AG04449 (cell line): ENCODE data around the gene ATP2C2.

Experiments
- CTCF ChIA-PET: fragments of 350-600 bp; formaldehyde crosslinking; extraction: SDS; loops from one replicate; lab custom pipeline; 2021; ENCODE audit warnings: antibody characterized with exemption; lab: Yijun Ruan, JAX
- POLR2A ChIA-PET: fragments of 400-600, 350-600 bp; formaldehyde crosslinking; extraction: SDS; loops from one replicate; lab custom pipeline; 2020; ENCODE audit warnings: antibody characterized with exemption, inconsistent platforms; lab: Yijun Ruan, JAX
- DNase-seq: peaks from one replicate; pipeline ENCODE4 v3.0.0-alpha.2; 2010; ENCODE audit warnings: low read depth, low spot score
- H3K4me3 ChIP-seq: 2 replicates; pipeline ENCODE4 v1.5.1; 2011; ENCODE audit warnings: low read depth, mild to moderate bottlenecking, control low read depth, low read length
- CTCF ChIP-seq: IDR thresholded peaks from one replicate; pipeline ENCODE4 v1.5.1; 2011; ENCODE audit warnings: mild to moderate bottlenecking, moderate library complexity, low read length, control low read depth, inconsistent platforms; ENCODE audit not compliant: insufficient read depth; ENCODE audit errors: missing control alignments

Gene ATP2C2

GRCh38 chr16:84500531-84500930 is 132.2 kb downstream of the ATP2C2 start:
- DNase-seq: no peak
- no peak overlapping the region for H3K4me3 ChIP-seq
- ChIA-PET POLR2A (no interaction called here), CTCF (interaction anchor here (1.5 to 2.1 kb wide), 2 partner anchors 16 to 225 kb away, joined by 3 to 4 read pairs; no protein-coding TSS in a partner anchor)
- no peak for TF ChIP-seq CTCF

- no peak for TF ChIP-seq CTCF
- H3K4me3 ChIP-seq: no peak overlapping the region
- ChIA-PET POLR2A (no interaction called here), CTCF (interaction anchor here (1.5 to 5.8 kb wide), 3 partner anchors 13 to 225 kb away, joined by 3 to 38 read pairs (median 4); no protein-coding TSS in a partner anchor)
- no peak for DNase-seq
Measured at GRCh38 chr16:84501077-84501735, 132.9 kb downstream of the ATP2C2 start.

DNA sequence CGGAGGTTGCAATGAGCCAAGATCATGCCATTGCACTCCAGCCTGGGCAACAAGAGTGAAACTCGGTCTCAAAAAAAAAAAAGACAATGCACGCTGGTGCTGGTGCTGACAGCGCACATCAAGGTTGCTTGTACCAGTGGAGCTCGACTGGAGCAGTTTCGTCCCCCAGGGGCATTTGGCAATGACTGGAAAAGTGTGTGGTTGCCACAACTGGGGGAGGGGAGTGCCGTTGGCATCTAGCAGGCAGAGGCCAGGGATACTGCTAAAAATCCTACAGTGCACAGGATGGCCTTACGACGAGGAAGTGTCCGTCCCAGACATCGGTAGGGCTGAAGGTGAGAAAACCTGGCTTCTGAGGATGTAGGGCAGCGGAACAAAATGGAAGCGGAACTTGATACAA is 133.7 kb downstream of the ATP2C2 start:
- DNase-seq: no peak
- ChIA-PET CTCF (interaction anchor here (0.8 to 5.8 kb wide), 5 partner anchors 9 to 224 kb away, joined by 3 to 38 read pairs (median 4); no protein-coding TSS in a partner anchor), POLR2A (interaction anchor here (0.6 kb wide), 1 partner anchor 100 kb away, joined by 3 read pairs; no protein-coding TSS in a partner anchor)
- no peak for TF ChIP-seq CTCF
- H3K4me3 ChIP-seq: no peak overlapping the region

DNA sequence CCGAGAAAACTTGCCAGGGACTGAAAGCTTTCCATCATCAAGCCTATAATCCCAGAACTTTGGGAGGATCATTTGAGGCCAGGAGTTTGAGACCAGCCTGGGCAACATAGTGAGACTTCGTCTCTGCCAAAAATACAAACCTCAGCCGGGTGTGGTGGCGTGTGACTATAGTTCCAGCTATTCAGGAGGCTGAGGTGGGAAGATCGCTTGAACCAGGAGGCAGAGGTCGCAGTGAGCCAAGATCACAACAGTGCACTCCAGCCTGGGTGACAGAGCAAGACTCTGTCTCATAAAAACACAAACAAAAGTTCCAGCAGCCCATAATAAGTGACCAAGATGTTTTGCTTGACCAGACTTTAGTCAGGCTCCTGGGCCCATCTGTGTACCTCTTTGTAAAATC is 134.2 kb downstream of the ATP2C2 start:
- CTCF ChIA-PET: interaction anchor here (0.8 to 12.3 kb wide), 10 partner anchors 8 to 327 kb away, joined by 3 to 446 read pairs (median 4); partner anchors contain the start of gene COTL1
- POLR2A ChIA-PET: interaction anchor here (0.6 kb wide), 1 partner anchor 100 kb away, joined by 3 read pairs; no protein-coding TSS in a partner anchor
- H3K4me3 ChIP-seq: no peak overlapping the region
- no peak for TF ChIP-seq CTCF
- no peak for DNase-seq

- peak overlapping the region; percentile 100 for H3K4me3 ChIP-seq
- POLR2A ChIA-PET: interaction anchor here (0.7 to 0.9 kb wide), 2 partner anchors 204 to 235 kb away, joined by 3 read pairs; no protein-coding TSS in a partner anchor
- CTCF ChIA-PET: interaction anchor here (1.2 to 12.3 kb wide), 7 partner anchors 10 to 328 kb away, joined by 4 to 446 read pairs (median 11); partner anchors contain the start of gene COTL1
- DNase-seq: no peak
- TF ChIP-seq CTCF: no peak
Measured at GRCh38 chr16:84503751-84504395, 135.5 kb downstream of the ATP2C2 start.
